GM12872 (cell line): ENCODE measurements around the gene KIAA0753.

Experiments
- TF ChIP-seq, protein P1 (sequence below): IDR thresholded peaks from 3 replicates; pipeline ENCODE4 v1.5.1; 2011; ENCODE audit warnings: low read depth, mild to moderate bottlenecking, low read length, moderate library complexity; ENCODE audit not compliant: insufficient read depth

The KIAA0753 gene

GRCh38 chr17:6572972-6573370 lies 67.5 kb downstream of the KIAA0753 start:
- TF ChIP-seq, protein P1, sequence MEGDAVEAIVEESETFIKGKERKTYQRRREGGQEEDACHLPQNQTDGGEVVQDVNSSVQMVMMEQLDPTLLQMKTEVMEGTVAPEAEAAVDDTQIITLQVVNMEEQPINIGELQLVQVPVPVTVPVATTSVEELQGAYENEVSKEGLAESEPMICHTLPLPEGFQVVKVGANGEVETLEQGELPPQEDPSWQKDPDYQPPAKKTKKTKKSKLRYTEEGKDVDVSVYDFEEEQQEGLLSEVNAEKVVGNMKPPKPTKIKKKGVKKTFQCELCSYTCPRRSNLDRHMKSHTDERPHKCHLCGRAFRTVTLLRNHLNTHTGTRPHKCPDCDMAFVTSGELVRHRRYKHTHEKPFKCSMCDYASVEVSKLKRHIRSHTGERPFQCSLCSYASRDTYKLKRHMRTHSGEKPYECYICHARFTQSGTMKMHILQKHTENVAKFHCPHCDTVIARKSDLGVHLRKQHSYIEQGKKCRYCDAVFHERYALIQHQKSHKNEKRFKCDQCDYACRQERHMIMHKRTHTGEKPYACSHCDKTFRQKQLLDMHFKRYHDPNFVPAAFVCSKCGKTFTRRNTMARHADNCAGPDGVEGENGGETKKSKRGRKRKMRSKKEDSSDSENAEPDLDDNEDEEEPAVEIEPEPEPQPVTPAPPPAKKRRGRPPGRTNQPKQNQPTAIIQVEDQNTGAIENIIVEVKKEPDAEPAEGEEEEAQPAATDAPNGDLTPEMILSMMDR = no peak

DNA sequence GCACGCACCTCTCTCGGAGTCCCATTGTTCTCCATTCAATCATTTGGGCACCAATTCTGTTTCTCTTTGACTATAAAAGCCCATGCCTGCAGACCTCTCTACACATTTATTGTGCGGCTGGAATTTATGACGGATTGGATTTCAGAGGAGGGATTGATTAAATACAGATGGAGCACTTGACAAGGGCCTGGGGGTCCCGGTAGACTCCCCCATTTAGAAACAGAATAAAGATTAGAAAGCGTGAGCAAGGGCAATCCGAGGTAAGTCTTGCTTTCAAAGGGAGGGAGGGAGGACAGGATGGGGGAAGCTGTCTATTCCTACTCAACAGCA lies 69.1 kb downstream of the KIAA0753 start:
- TF ChIP-seq, protein P1 = no peak

GRCh38 chr17:6570731-6571451 lies 69.6 kb downstream of the KIAA0753 start:
- TF ChIP-seq, protein P1 = no peak

GRCh38 chr17:6569370-6570285 lies 70.9 kb downstream of the KIAA0753 start:
- TF ChIP-seq, protein P1 = no peak

DNA sequence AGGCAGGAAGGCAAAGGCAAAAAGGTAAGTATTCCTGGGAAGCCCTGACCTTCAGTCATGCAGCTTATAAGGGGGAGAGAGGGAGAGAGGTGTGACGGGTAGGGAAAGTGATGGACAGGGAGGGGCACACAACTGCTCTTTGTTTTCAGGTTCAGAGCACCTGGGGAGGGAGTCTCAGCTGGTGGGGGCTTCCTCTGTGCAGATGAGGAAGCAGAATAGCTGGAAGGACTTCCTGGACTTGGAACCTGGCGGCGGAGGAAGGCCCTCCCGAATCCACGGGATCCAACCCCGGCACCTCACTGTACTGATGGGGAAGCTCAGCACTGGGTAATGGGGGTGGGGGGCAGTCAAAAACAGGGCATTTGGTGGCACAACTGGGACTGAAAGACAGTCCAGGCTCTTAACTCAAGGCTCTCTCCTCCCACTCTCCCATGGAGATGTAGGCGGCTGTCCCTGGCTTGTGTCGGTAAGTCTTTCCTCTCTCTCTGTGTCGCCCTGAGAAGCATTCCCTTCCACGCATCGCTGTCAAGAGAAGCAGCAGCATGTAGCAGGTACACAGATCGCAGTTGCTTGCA lies 72.2 kb downstream of the KIAA0753 start:
- TF ChIP-seq, protein P1 = no peak

- TF ChIP-seq, protein P1 = no peak
Observed at GRCh38 chr17:6567528-6568183, 72.9 kb downstream of the KIAA0753 start.

DNA sequence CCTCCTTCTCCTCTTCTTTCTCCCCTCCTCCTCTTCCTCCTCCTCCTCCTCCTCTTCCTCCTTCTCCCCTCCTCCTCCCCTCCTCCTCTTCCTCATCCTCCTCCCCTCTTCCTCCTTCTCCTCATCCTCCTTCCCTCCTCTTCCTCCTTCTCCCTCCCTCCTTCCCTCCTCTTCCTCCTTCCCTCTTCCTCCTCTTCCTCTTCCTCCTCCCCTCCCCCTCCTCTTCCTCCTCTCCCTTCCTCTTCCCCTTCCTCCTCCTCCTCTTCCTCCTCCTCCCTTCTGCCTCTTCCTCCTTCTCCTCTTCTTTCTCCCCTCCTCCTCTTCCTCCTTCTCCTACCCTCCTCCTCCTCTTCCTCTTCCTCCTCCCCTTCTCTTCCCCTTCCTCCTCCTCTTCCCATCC lies 79.1 kb downstream of the KIAA0753 start:
- TF ChIP-seq, protein P1 = no peak
